Heart left ventricle (tissue), 16 donors: ENCODE results near the gene PCLO. TPM values are rescaled to one million over a fixed set of nuclear protein-coding genes. Genes with fewer than 3 reads are reported as not detected.

Source experiments
- ATAC-seq, 4 donors: fragments of 200-7000 bp; cut with Tn5 transposase; one replicate each; pipeline ENCODE4 v1.9.1; 2020 to 2022; ENCODE audit warnings: moderate library complexity in 4 of 4, mild to moderate bottlenecking in 3 of 4, moderate number of reproducible peaks in 1 of 4
- DNase-seq, 5 donors: peaks; one replicate each; pipeline ENCODE4 v3.0.0-alpha.2; 2020
- H3K27ac ChIP-seq, 12 donors: fragments of 200-600 bp; sonication (generic) in 4 of 12; one replicate each; pipeline versions ENCODE4 v1.5.0 to v1.8.0; 2016 to 2022; ENCODE audit warnings: mild to moderate bottlenecking in 2 of 12
- H3K27me3 ChIP-seq, 9 donors: fragments of 200-600 bp; sonication (generic) in 2 of 9; one replicate each; pipeline versions ENCODE4 v1.5.1 to v1.8.0; 2016 to 2022; ENCODE audit warnings: mild to moderate bottlenecking in 3 of 9
- H3K36me3 ChIP-seq, 9 donors: fragments of 200-600 bp; sonication (generic) in 2 of 9; one replicate each; pipeline versions ENCODE4 v1.5.0 to v1.8.0; 2018 to 2022; ENCODE audit warnings: mild to moderate bottlenecking in 2 of 9
- H3K4me1 ChIP-seq, 12 donors: fragments of 200-600 bp; sonication (generic) in 4 of 12; one replicate each; pipeline versions ENCODE4 v1.5.0 to v1.8.0; 2016 to 2022; ENCODE audit warnings: mild to moderate bottlenecking in 3 of 12
- H3K4me3 ChIP-seq, 12 donors: fragments of 200-600 bp; sonication (generic) in 4 of 12; one replicate each; pipeline versions ENCODE4 v1.5.0 to v1.8.0; 2017 to 2022; ENCODE audit warnings: mild to moderate bottlenecking in 9 of 12, moderate library complexity in 4 of 12
- H3K9me3 ChIP-seq, 12 donors: fragments of 200-600 bp; sonication (generic) in 4 of 12; one replicate each; pipeline versions ENCODE4 v1.5.0 to v1.8.0; 2016 to 2022; ENCODE audit warnings: mild to moderate bottlenecking in 1 of 12
- POLR2A ChIP-seq, 2 donors: fragments of 450-650 bp; IDR thresholded peaks; one replicate each; pipeline ENCODE4 v1.6.1; 2017; ENCODE audit warnings: antibody characterized with exemption in 2 of 2, mild to moderate bottlenecking in 2 of 2, moderate library complexity in 2 of 2
- WGBS, 4 donors: extraction: QIAGEN DNeasy Blood & Tissue Kit in 2 of 4; methylation state at CpG; one replicate each; pipeline versions ENCODE4 v1.1.5 to v1.1.7; 2013 to 2018; 5-methylcytosine and 5-hydroxymethylcytosine counted together
- intact Hi-C, 10 donors: fragments of 100-400 bp; cut with DNase I; formaldehyde crosslinking; loops; one replicate each; pipeline versions ENCODE4 v1.11.1 to v1.14.2; 2022
- polyA plus RNA-seq, 2 donors: library from polyadenylated mRNA; stranded (reverse); fragments of 200-250 nt; gene quantifications; one replicate each; pipeline ENCODE4 v1.2.3, GENCODE V29; 2013
- total RNA-seq, 9 donors: library from RNA; depleted of rRNA in 2 of 9; stranded (reverse); fragments of >200 nt in 2 of 9; fragmentation: NEBNext Ultra II Directional in 3 of 9; extraction: Animal tissue kit (Norgen Biotek cat#: 25700) in 3 of 9; gene quantifications; one replicate each; pipeline versions ENCODE4 v1.1.0 to v1.2.4, GENCODE V29; 2016 to 2023
- TF ChIP-seq, protein P1 (sequence below), 12 donors: fragments of 200-600 bp; sonication (generic) in 4 of 12; IDR thresholded peaks; one replicate each; pipeline versions ENCODE4 v1.5.0 to v1.8.0; 2018 to 2022; ENCODE audit warnings: antibody characterized with exemption in 12 of 12, mild to moderate bottlenecking in 5 of 12
- donor health status: ischemic (EF 13 %, LVEDD 7.1; RV severe dilation, severe dysfunction).
- donor health status: healthy with polysubstance abuse.
- donor health status: DM: no; HTN: yes; CAD: no.
- donor health status: DM: no; HTN: no; CAD: no.
- donor health status: ischemic (EF 25% LVEDD 6.9; RV normal size, moderate dysfunction).
- donor health status: ischemic (EF 25% LVEDD 5.7; RV mildly dilated, moderate dysfunction).
- donor health status: healthy.
- donor health status: DM: yes; HTN: yes; CAD: no.
- donor health status: ischemic (EF 35%, LVEDD 5.7; RV mildly dilated, moderate dysfunction).
- donor health status: nonischemic (EF 11% LVEDD 7.7; RV severe dilation, severe dysfunction).
- donor health status: DM: yes; HTN: yes; CAD: no.
- donor health status: PGD.
- donor health status: ischemic (EF 29% LVEDD 5.4; RV normal size, mild dysfunction).
- donor health status: nonischemic (EF 23%, LVEDD 6.1; RV moderate dilation, normal function).

Gene PCLO
- total and polyA plus RNA-seq, 11 donors = 0.21 to 9.3 (median 2.9) TPM

- 59 to 81% (median 66%) methylated on average over 2 of the region's 2 CpGs for WGBS, 4 donors
- DNase-seq = no peak
- H3K27me3 ChIP-seq = no peaks in the 10 kb centered on the region
- no peak for TF ChIP-seq POLR2A (IDR thresholded peaks at IDR 0.05)
- TF ChIP-seq, protein P1, sequence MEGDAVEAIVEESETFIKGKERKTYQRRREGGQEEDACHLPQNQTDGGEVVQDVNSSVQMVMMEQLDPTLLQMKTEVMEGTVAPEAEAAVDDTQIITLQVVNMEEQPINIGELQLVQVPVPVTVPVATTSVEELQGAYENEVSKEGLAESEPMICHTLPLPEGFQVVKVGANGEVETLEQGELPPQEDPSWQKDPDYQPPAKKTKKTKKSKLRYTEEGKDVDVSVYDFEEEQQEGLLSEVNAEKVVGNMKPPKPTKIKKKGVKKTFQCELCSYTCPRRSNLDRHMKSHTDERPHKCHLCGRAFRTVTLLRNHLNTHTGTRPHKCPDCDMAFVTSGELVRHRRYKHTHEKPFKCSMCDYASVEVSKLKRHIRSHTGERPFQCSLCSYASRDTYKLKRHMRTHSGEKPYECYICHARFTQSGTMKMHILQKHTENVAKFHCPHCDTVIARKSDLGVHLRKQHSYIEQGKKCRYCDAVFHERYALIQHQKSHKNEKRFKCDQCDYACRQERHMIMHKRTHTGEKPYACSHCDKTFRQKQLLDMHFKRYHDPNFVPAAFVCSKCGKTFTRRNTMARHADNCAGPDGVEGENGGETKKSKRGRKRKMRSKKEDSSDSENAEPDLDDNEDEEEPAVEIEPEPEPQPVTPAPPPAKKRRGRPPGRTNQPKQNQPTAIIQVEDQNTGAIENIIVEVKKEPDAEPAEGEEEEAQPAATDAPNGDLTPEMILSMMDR (IDR thresholded peaks at IDR 0.05) = no peak
- intact Hi-C loops = no loop called here
- no peak overlapping the region for H3K4me3 ChIP-seq
- H3K9me3 ChIP-seq = no peaks in the 10 kb centered on the region
- no peaks in the 10 kb centered on the region for H3K4me1 ChIP-seq
- no peaks in the 10 kb centered on the region for H3K36me3 ChIP-seq
- ATAC-seq = no peak
- no peak overlapping the region for H3K27ac ChIP-seq
Measured at GRCh38 chr7:83150310-83150709, 12.4 kb downstream of the PCLO start.

DNA sequence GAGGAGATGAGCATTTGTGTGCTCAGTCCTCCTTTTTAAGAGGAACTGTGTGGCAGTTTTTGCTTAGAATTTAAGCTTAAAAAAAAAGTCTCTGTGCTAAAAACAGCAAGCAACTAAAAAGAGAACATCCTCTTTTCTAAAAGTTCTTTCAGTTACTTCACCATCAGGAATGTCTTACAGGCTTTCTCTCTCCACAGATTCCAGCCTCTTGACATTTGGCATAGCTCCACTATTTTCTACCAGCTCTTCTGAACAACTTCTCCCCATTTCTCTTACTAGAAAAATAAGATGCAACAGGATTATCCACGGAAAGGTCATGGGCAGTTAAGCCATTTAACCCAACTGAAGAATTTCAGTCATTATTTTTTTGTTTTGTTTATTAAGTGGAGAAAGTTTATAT lies 13.2 kb downstream of the PCLO start:
- Histone ChIP-seq H3K27ac (no peak overlapping the region), H3K4me3 (no peak overlapping the region), H3K36me3 (no peaks in the 10 kb centered on the region), H3K9me3 (no peaks in the 10 kb centered on the region), H3K27me3 (no peaks in the 10 kb centered on the region), H3K4me1 (no peaks in the 10 kb centered on the region)
- no peak for ATAC-seq
- WGBS, 4 donors = 55 to 70% (median 66%) methylated on average over 1 of the region's 1 CpG
- TF ChIP-seq, protein P1 (IDR thresholded peaks at IDR 0.05) = no peak
- TF ChIP-seq POLR2A (IDR thresholded peaks at IDR 0.05) = no peak
- intact Hi-C loops = no loop called here
- DNase-seq = no peak

- Histone ChIP-seq H3K4me1 (no peaks in the 10 kb centered on the region), H3K9me3 (no peaks in the 10 kb centered on the region), H3K4me3 (no peak overlapping the region), H3K27ac (no peak overlapping the region), H3K27me3 (no peaks in the 10 kb centered on the region), H3K36me3 (no peaks in the 10 kb centered on the region)
- no peak for DNase-seq
- 57 to 70% (median 64%) methylated on average over 1 of the region's 1 CpG for WGBS, 4 donors
- no peak for TF ChIP-seq POLR2A (IDR thresholded peaks at IDR 0.05)
- TF ChIP-seq, protein P1 (IDR thresholded peaks at IDR 0.05) = no peak
- ATAC-seq = no peak
- intact Hi-C loops = no loop called here
Measured at GRCh38 chr7:83148776-83149175, 13.9 kb downstream of the PCLO start.

DNA sequence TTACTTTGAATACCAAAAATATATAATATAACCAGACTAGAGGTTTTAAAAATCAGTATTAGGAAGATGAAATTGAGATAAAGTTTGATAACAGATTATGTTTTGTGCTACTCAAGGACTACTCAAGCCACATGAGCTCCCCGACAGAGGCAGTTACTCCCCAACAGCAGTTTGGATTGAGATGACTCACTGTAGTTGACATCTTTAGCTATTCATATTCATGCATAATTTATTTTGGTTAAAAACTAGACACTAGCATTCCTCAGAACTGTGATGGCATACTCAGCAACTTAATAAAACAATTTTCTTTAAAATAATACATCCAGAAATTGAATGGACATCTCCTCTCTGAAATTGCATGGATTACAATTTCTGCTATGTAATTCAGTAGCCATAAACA lies 19.6 kb downstream of the PCLO start:
- H3K36me3 ChIP-seq = no peaks in the 10 kb centered on the region

More for the DNA sequence above, 19.6 kb downstream of the PCLO start:
- DNase-seq = no peak
- ATAC-seq = no peak
- Histone ChIP-seq H3K4me3 (no peak overlapping the region), H3K27me3 (no peaks in the 10 kb centered on the region), H3K9me3 (no peaks in the 10 kb centered on the region), H3K27ac (no peak overlapping the region), H3K4me1 (no peaks in the 10 kb centered on the region)
- WGBS, 4 donors = 83 to 93% (median 86%) methylated on average over 1 of the region's 1 CpG
- intact Hi-C loops = no loop called here
- TF ChIP-seq POLR2A (IDR thresholded peaks at IDR 0.05) = no peak
- TF ChIP-seq, protein P1 (IDR thresholded peaks at IDR 0.05) = no peak
